Large intestine (tissue), 3 donors: ENCODE data around the gene RPL41. TPM values are rescaled to one million over a fixed set of nuclear protein-coding genes. Genes with fewer than 3 reads are reported as not detected.

Experiments used
- DNase-seq, 2 donors: peaks; one replicate each; pipeline versions ENCODE4 v3.0.0 to v3.0.0-alpha.2; 2013
- H3K27ac ChIP-seq: one replicate; pipeline ENCODE4 v1.5.1; 2013; ENCODE audit warnings: low read length
- H3K27me3 ChIP-seq: 2 replicates; pipeline ENCODE4 v1.6.1; 2013; ENCODE audit warnings: low read length; ENCODE audit not compliant: control insufficient read depth, insufficient read depth
- H3K36me3 ChIP-seq: 2 replicates; pipeline ENCODE4 v1.6.1; 2013; ENCODE audit warnings: low read length; ENCODE audit not compliant: control insufficient read depth, insufficient read depth
- H3K4me1 ChIP-seq: one replicate; pipeline ENCODE4 v1.6.1; 2013; ENCODE audit warnings: low read length; ENCODE audit not compliant: control insufficient read depth, insufficient read depth
- H3K4me3 ChIP-seq: one replicate; pipeline ENCODE4 v1.5.1; 2013; ENCODE audit warnings: low read length
- H3K9me3 ChIP-seq: one replicate; pipeline ENCODE4 v1.6.1; 2013; ENCODE audit warnings: mild to moderate bottlenecking, low read depth, low read length, moderate library complexity; ENCODE audit not compliant: control insufficient read depth
- WGBS: methylation state at CpG from one replicate; pipeline ENCODE4 v1.1.5; 2013; ENCODE audit warnings: low lambda C conversion rate; ENCODE audit not compliant: insufficient coverage; 5-methylcytosine and 5-hydroxymethylcytosine counted together
- polyA plus RNA-seq: library from polyadenylated mRNA; unstranded; fragments of 120-200 nt; gene quantifications from one replicate; pipeline ENCODE4 v1.2.1, GENCODE V29; 2013

RPL41 gene
- polyA plus RNA-seq, 1 donor = 5,871 TPM

DNA sequence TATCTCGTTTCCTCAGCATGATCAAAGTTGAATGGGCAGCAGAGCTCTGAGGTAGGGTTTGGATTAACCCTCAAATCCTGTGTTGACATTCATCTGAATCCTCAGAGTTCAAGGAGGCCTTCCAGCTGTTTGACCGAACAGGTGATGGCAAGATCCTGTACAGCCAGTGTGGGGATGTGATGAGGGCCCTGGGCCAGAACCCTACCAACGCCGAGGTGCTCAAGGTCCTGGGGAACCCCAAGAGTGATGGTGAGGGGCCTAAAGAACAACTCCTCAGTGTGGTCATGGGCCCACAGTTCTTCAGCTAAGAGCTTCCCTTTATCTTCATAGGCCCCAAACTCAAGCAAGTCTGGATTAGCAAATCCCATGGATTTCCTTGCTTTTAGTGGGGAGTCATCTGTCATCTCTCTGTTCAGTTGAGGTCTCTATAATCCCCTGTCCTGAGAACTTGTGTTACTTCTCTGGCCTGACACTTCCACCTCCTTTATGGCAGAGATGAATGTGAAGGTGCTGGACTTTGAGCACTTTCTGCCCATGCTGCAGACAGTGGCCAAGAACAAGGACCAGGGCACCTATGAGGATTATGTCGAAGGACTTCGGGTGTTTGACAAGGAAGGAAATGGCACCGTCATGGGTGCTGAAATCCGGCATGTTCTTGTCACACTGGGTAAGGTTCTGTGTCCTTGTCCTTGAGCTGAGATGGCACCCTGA lies 43.2 kb downstream of the RPL41 start:
- WGBS = no CpG with 5 or more reads among the region's 8 CpGs

DNA sequence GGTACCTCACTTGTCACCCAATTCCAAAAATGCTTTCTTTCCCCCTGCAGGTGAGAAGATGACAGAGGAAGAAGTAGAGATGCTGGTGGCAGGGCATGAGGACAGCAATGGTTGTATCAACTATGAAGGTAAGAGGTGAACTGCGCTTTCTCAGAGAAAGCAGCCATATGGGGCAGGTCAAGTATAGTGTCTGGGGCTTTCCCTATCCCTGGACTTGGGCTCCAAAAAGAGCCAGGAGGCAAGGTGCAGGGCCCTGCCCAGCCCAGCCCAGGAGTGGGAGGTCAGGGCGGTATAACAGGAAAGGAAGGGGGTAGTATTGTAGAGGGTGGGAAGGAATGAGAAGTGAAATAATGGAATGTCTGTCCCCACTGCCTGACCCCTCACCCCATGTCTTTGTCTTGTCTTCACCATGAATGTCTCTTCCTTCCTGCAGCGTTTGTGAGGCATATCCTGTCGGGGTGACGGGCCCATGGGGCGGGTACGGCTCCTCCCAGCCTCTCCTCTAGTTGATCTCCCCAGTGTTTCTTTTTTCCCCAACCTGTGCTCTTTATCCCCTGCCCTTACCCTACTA lies 43.8 kb downstream of the RPL41 start:
- H3K27ac ChIP-seq = peak overlapping the region; percentile 95
- WGBS = no CpG with 5 or more reads among the region's 7 CpGs
- H3K27me3 ChIP-seq = no peaks in the 10 kb centered on the region
- peak overlapping the region; percentile 88 for H3K4me3 ChIP-seq
- no peaks in the 10 kb centered on the region for H3K9me3 ChIP-seq
- peaks cover 22% of the 10 kb centered on the region for H3K4me1 ChIP-seq
- peak in 1 of 2 donors; percentile 52 for DNase-seq
- H3K36me3 ChIP-seq = peaks cover 61% of the 10 kb centered on the region

More for the DNA sequence above, 43.2 kb downstream of the RPL41 start:
- no peaks in the 10 kb centered on the region for H3K27me3 ChIP-seq
- peak in 1 of 2 donors; percentile 32 for DNase-seq
- H3K9me3 ChIP-seq = no peaks in the 10 kb centered on the region
- H3K4me3 ChIP-seq = peak overlapping the region; percentile 88
- peaks cover 27% of the 10 kb centered on the region for H3K4me1 ChIP-seq
- peaks cover 55% of the 10 kb centered on the region for H3K36me3 ChIP-seq
- H3K27ac ChIP-seq = peak overlapping the region; percentile 95

- Histone ChIP-seq H3K4me1 (peaks cover 18% of the 10 kb centered on the region), H3K27me3 (no peaks in the 10 kb centered on the region), H3K9me3 (no peaks in the 10 kb centered on the region), H3K27ac (peak overlapping the region; percentile 95), H3K4me3 (peak overlapping the region; percentile 88), H3K36me3 (peaks cover 64% of the 10 kb centered on the region)
- DNase-seq = no peak
- 80% methylated on average over 1 of the region's 11 CpGs for WGBS
Measured at GRCh38 chr12:56160894-56161689, 44.7 kb downstream of the RPL41 start.

DNA sequence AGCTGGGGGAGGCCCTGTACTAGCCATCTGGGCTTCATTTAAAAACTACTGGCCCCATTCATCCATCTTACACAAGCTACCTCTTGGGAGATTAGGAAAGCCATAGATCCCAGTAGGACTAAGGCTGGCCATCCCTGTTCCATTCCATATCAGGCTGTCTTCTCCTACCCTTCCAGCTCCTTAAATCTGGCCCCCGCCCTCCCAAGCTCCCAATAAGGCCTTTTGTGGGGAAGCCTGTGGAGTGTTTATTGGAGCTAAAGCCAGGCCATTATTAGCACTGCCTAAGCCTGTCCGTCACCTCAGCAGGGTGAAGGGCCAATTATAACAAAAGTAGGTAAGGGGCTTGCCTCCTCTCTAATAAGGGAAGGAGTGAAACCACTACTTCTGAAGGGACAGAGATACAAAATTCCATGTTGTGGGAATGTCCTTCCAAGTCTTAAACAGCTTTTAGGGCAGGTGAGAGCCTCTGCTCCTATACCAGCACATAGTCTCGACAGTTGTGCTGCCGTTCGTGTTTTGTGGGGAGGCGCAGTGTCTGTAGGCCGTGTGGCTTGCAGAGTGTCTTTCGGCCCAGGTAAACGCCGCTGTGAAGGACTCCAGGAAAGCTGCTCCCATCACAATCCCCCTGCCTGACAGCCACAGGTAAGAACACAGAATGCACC lies 45.4 kb downstream of the RPL41 start:
- peaks cover 18% of the 10 kb centered on the region for H3K4me1 ChIP-seq
- no peak overlapping the region for H3K27ac ChIP-seq
- H3K4me3 ChIP-seq = no peak overlapping the region
- peaks cover 70% of the 10 kb centered on the region for H3K36me3 ChIP-seq
- H3K9me3 ChIP-seq = no peaks in the 10 kb centered on the region
- DNase-seq = no peak
- no CpG with 5 or more reads among the region's 10 CpGs for WGBS
- no peaks in the 10 kb centered on the region for H3K27me3 ChIP-seq

GRCh38 chr12:56162468-56163290 lies 46.2 kb downstream of the RPL41 start:
- no peak overlapping the region for H3K4me3 ChIP-seq
- peaks cover 75% of the 10 kb centered on the region for H3K36me3 ChIP-seq
- H3K27ac ChIP-seq = no peak overlapping the region
- no CpG with 5 or more reads among the region's 11 CpGs for WGBS
- peaks cover 18% of the 10 kb centered on the region for H3K4me1 ChIP-seq
- DNase-seq = no peak
- H3K27me3 ChIP-seq = no peaks in the 10 kb centered on the region
- no peaks in the 10 kb centered on the region for H3K9me3 ChIP-seq

DNA sequence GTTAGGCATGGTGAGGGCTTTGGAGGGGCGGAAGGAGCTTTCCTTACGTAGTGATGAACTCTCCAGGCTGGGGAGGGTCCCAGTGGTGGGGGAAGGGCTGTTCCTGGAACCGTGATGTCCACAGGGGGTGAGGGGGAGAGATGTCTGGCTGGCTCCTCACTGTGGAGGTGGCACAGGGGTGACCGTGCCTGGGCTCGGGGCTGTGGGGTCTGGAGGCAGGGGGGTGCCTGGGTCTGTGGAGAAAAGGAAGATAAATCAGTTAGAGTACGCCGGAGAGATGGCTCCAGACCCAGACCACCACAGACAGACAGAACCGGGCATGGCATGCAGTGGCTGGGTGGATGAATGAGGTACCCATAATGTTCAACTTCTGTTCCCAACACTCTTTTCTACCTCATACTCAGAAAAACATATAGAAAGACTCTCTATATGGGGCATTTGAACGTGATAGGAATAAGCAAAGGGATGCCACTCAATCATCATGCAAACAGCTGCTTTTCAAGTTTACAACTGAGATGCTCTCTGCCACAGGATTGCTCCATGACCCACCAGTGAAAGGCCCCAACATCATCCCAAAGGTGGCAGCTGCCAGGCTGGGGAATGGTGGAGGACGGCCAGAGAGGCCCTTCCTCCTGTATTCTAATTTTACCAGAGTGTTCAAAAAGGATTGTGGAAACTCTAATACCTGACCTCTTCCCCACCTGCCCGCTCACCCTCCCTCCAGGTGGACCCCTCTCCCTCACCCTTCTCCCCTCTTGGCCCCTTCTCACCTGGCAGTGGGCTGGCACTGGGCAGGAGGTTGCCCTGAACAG lies 47.3 kb downstream of the RPL41 start:
- H3K36me3 ChIP-seq = peaks cover 86% of the 10 kb centered on the region
- no peaks in the 10 kb centered on the region for H3K9me3 ChIP-seq
- H3K27me3 ChIP-seq = no peaks in the 10 kb centered on the region
- no peak overlapping the region for H3K27ac ChIP-seq
- DNase-seq = no peak
- peaks cover 18% of the 10 kb centered on the region for H3K4me1 ChIP-seq
- no CpG with 5 or more reads among the region's 11 CpGs for whole genome bisulfite sequencing
- no peak overlapping the region for H3K4me3 ChIP-seq

- H3K4me1 ChIP-seq = peaks cover 18% of the 10 kb centered on the region
- H3K9me3 ChIP-seq = no peaks in the 10 kb centered on the region
- no peak overlapping the region for H3K27ac ChIP-seq
- no peak overlapping the region for H3K4me3 ChIP-seq
- WGBS = no CpG with 5 or more reads among the region's 17 CpGs
- DNase-seq = no peak
- H3K36me3 ChIP-seq = peaks cover 91% of the 10 kb centered on the region
- no peaks in the 10 kb centered on the region for H3K27me3 ChIP-seq
Measured at GRCh38 chr12:56164345-56164729, 47.9 kb downstream of the RPL41 start.

GRCh38 chr12:56165369-56165768 lies 48.9 kb downstream of the RPL41 start:
- peaks cover 91% of the 10 kb centered on the region for H3K36me3 ChIP-seq
- peaks cover 8% of the 10 kb centered on the region for H3K4me1 ChIP-seq
- H3K27ac ChIP-seq = no peak overlapping the region
- no CpG with 5 or more reads among the region's 4 CpGs for WGBS
- H3K4me3 ChIP-seq = no peak overlapping the region
- H3K9me3 ChIP-seq = no peaks in the 10 kb centered on the region
- no peaks in the 10 kb centered on the region for H3K27me3 ChIP-seq
- DNase-seq = no peak
